H1 (cell line): Measurements from ENCODE around the gene COA3. TPM values are rescaled to one million over a fixed set of nuclear protein-coding genes. Genes with fewer than 3 reads are reported as not detected.

Experiments used
- ASH2L ChIP-seq: fragments of 200-600, 300-600 bp; sonication (generic); IDR thresholded peaks from one replicate; pipeline ENCODE4 v1.7.1; 2017; ENCODE audit warnings: low read length
- CBX5 ChIP-seq: fragments of 300-800, 300-1000 bp; sonication (generic); IDR thresholded peaks from 2 replicates; pipeline ENCODE4 v1.7.1; 2016; ENCODE audit warnings: antibody characterized with exemption, low read length, low read depth
- CEBPB ChIP-seq: IDR thresholded peaks from 2 replicates; pipeline ENCODE4 v1.6.1; 2012; ENCODE audit warnings: low read depth, low read length
- E2F6 ChIP-seq: IDR thresholded peaks from 2 replicates; pipeline ENCODE4 v1.6.1; 2012; ENCODE audit warnings: inconsistent platforms
- GABPA ChIP-seq: IDR thresholded peaks from 2 replicates; pipeline ENCODE4 v1.6.1; 2011; ENCODE audit warnings: mild to moderate bottlenecking, low read length, moderate library complexity, borderline replicate concordance; ENCODE audit not compliant: insufficient read depth
- JUN ChIP-seq: IDR thresholded peaks from 2 replicates; pipeline ENCODE4 v1.6.1; 2011; ENCODE audit warnings: low read depth, mild to moderate bottlenecking, improper control_type of control experiment, low read length
- KDM4A ChIP-seq: IDR thresholded peaks from one replicate; pipeline ENCODE4 v1.7.1; 2012; ENCODE audit warnings: low read depth, mild to moderate bottlenecking, moderate library complexity, low read length, inconsistent platforms; ENCODE audit not compliant: severe bottlenecking
- NRF1 ChIP-seq: IDR thresholded peaks from 2 replicates; pipeline ENCODE4 v1.6.1; 2011; ENCODE audit warnings: mild to moderate bottlenecking, low read depth, low read length, improper control_type of control experiment
- PHF8 ChIP-seq: fragments of 200-600 bp; sonication (generic); conservative IDR thresholded peaks from 2 replicates; pipeline ENCODE4 v1.7.1; 2012; ENCODE audit warnings: low read depth, mild to moderate bottlenecking, inconsistent platforms, low read length, moderate library complexity
- POLR2A ChIP-seq, 2 experiments: IDR thresholded peaks; 1 replicate in 1 of 2; 2 replicates in 1 of 2; pipeline ENCODE4 v1.6.1; 2011; ENCODE audit warnings: low read depth in 2 of 2, low read length in 2 of 2, mild to moderate bottlenecking in 2 of 2; ENCODE audit errors: control extremely low read depth in 1 of 2
- POLR2AphosphoS5 ChIP-seq: IDR thresholded peaks from 2 replicates; pipeline ENCODE4 v1.6.1; 2011; ENCODE audit warnings: low read depth, low read length
- RFX5 ChIP-seq: IDR thresholded peaks from 2 replicates; pipeline ENCODE4 v1.6.1; 2011; ENCODE audit warnings: low read depth, low read length, improper control_type of control experiment, borderline replicate concordance
- SIN3A ChIP-seq, 2 experiments: IDR thresholded peaks in 1 of 2; conservative IDR thresholded peaks in 1 of 2; 2 replicates each; pipeline ENCODE4 v1.6.1; 2011 to 2012; ENCODE audit warnings: low read length in 2 of 2, improper control_type of control experiment in 1 of 2, low read depth in 1 of 2, mild to moderate bottlenecking in 1 of 2
- SP4 ChIP-seq: IDR thresholded peaks from 2 replicates; pipeline ENCODE4 v1.6.1; 2012; ENCODE audit warnings: low read length, inconsistent platforms
- SUZ12 ChIP-seq: fragments of 200-600 bp; sonication (generic); IDR thresholded peaks from 2 replicates; pipeline ENCODE4 v1.6.1; 2012; ENCODE audit warnings: mild to moderate bottlenecking, inconsistent platforms, low read length, moderate library complexity, mixed read lengths
- TAF7 ChIP-seq: optimal IDR thresholded peaks from 2 replicates; pipeline ENCODE3; 2011; ENCODE audit warnings: low read depth, mild to moderate bottlenecking, inconsistent platforms, low read length, moderate library complexity, borderline replicate concordance
- TBP ChIP-seq: IDR thresholded peaks from 2 replicates; pipeline ENCODE4 v1.6.1; 2011; ENCODE audit warnings: low read depth, low read length, improper control_type of control experiment
- TCF12 ChIP-seq: IDR thresholded peaks from 2 replicates; pipeline ENCODE4 v1.6.1; 2011; ENCODE audit warnings: low read depth, mild to moderate bottlenecking, low read length
- TEAD4 ChIP-seq: IDR thresholded peaks from 2 replicates; pipeline ENCODE4 v1.6.1; 2012; ENCODE audit warnings: low read depth, low read length, inconsistent platforms, mixed read lengths
- polyA plus RNA-seq, 7 experiments: library from polyadenylated mRNA; depleted of rRNA in 3 of 7; stranded (reverse) in 5 of 7; unstranded in 2 of 7; fragments of >200 nt in 5 of 7; fragments of 200-250 nt in 2 of 7; gene quantifications; 1 replicate in 5 of 7; 2 replicates in 1 of 7; 4 replicates in 1 of 7; pipeline versions ENCODE4 v1.2.1 to v1.2.3, GENCODE V29; 2011 to 2013; ENCODE audit warnings: missing spikeins in 2 of 7, mixed read lengths in 2 of 7
- total RNA-seq: library from RNA; stranded (reverse); fragmentation: NEBNext Ultra II Directional; extraction: Animal tissue kit (Norgen Biotek cat#: 25700); gene quantifications from 2 replicates; pipeline ENCODE4 v1.2.1, GENCODE V29; 2021
- TF ChIP-seq, protein P1 (sequence below): IDR thresholded peaks from 2 replicates; pipeline ENCODE4 v1.6.1; 2012; ENCODE audit warnings: low read length, inconsistent platforms
- TF ChIP-seq, protein P2 (sequence below): IDR thresholded peaks from 2 replicates; pipeline ENCODE4 v1.6.1; 2012; ENCODE audit warnings: inconsistent platforms

The COA3 gene
- total and polyA plus RNA-seq, 2 of the 8 experiments (the other 6 are each of a cell fraction or from before 2014, with no cell fraction given), result 68.4 to 143 TPM

GRCh38 chr17:42832934-42833766 lies 34.6 kb upstream of the COA3 start, which contains the start of gene PSME3 (continued):
- peak in 1 of 2 experiments; percentile 70; a peak in 3 of 4 replicates for TF ChIP-seq SIN3A (conservative IDR thresholded peaks at IDR 0.05 in 1 of 2, IDR thresholded peaks at IDR 0.05 in 1 of 2; ENCODE audit: low read depth in 1 of 2, low read length in 2 of 2)
- peak; percentile 42; the same call in 1 of the 2 replicates for TF ChIP-seq NRF1
- TF ChIP-seq RFX5, result no peak
- TF ChIP-seq POLR2A (IDR thresholded peaks at IDR 0.05; ENCODE audit: control extremely low read depth in 1 of 2, low read depth in 2 of 2, low read length in 2 of 2), result peak; percentile 87 to 94
- TF ChIP-seq, protein P1, sequence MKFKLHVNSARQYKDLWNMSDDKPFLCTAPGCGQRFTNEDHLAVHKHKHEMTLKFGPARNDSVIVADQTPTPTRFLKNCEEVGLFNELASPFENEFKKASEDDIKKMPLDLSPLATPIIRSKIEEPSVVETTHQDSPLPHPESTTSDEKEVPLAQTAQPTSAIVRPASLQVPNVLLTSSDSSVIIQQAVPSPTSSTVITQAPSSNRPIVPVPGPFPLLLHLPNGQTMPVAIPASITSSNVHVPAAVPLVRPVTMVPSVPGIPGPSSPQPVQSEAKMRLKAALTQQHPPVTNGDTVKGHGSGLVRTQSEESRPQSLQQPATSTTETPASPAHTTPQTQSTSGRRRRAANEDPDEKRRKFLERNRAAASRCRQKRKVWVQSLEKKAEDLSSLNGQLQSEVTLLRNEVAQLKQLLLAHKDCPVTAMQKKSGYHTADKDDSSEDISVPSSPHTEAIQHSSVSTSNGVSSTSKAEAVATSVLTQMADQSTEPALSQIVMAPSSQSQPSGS, result no peak
- TF ChIP-seq TAF7, result peak; percentile 80
- no peak for TF ChIP-seq SUZ12
- TF ChIP-seq KDM4A, result peak; percentile 94
- TF ChIP-seq E2F6, result peak; percentile 78; the same call in 1 of the 2 replicates
- TF ChIP-seq ASH2L, result peak; percentile 98
- peak; percentile 77; the same call in 1 of the 2 replicates for TF ChIP-seq GABPA
- TF ChIP-seq CEBPB, result no peak
- TF ChIP-seq SP4, result peak; percentile 64; the same call in 1 of the 2 replicates
- no peak for TF ChIP-seq TEAD4
- TF ChIP-seq CBX5, result no peak
- TF ChIP-seq PHF8, result peak; percentile 95
- peak; percentile 84 for TF ChIP-seq TBP
- TF ChIP-seq, protein P2, sequence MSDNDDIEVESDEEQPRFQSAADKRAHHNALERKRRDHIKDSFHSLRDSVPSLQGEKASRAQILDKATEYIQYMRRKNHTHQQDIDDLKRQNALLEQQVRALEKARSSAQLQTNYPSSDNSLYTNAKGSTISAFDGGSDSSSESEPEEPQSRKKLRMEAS, result peak; percentile 99
- no peak for TF ChIP-seq TCF12
- no peak for TF ChIP-seq JUN
- TF ChIP-seq POLR2AphosphoS5, result peak; percentile 91
